Measurements from ENCODE around the gene PLXNB1.

Gene PLXNB1

GRCh38 chr3:48422272-48422671, 7.6 kb downstream of the PLXNB1 start:
- H3K36me3 ChIP-seq (ENCODE audit: insufficient read depth, low read length) = no peaks in the 10 kb centered on the region
- no peak overlapping the region for H3K9ac ChIP-seq (ENCODE audit: low read depth, low read length)
- no peak overlapping the region for H2AFZ ChIP-seq (ENCODE audit: low read depth, low read length)
- TF ChIP-seq EZH2 (IDR thresholded peaks at IDR 0.05; ENCODE audit: borderline replicate concordance, low read depth, low read length, severe bottlenecking) (no peak), CTCF (IDR thresholded peaks at IDR 0.05; ENCODE audit: borderline replicate concordance, extremely low read depth, low read length, poor library complexity, severe bottlenecking) (peak; percentile 15)
- no peak overlapping the region for H3K4me2 ChIP-seq (ENCODE audit: insufficient read depth, low read length)
- H3K4me3 ChIP-seq (ENCODE audit: low read depth in 1 of 2, low read length in 2 of 2) = no peak overlapping the region
- no peak overlapping the region for H3K27ac ChIP-seq (ENCODE audit: low read length)
- 0 out of 2 replicates have a peak, but pooled peaks cover 4% of the 10 kb centered on the region for H4K20me1 ChIP-seq (ENCODE audit: insufficient read depth, low read length)
- DNase-seq (no peak), ATAC-seq (ENCODE audit: insufficient read depth, low read depth) (0 out of 3 replicates have a peak, but pooled peaks have one; percentile 6)
- no peaks in the 10 kb centered on the region for H3K27me3 ChIP-seq (ENCODE audit: insufficient read depth, low read length, poor library complexity)
- H3K79me2 ChIP-seq (ENCODE audit: insufficient read depth, low read length) = no peaks in the 10 kb centered on the region
- H3K4me1 ChIP-seq (ENCODE audit: insufficient read depth, low read length) = no peaks in the 10 kb centered on the region
- no peaks in the 10 kb centered on the region for H3K9me3 ChIP-seq (ENCODE audit: insufficient read depth, low read length, severe bottlenecking)

GRCh38 chr3:48420561-48420960, 9.3 kb downstream of the PLXNB1 start:
- ATAC-seq (ENCODE audit: insufficient read depth, low read depth) = no peak
- Histone ChIP-seq H3K27me3 (ENCODE audit: insufficient read depth, low read length, poor library complexity) (no peaks in the 10 kb centered on the region), H3K4me1 (ENCODE audit: insufficient read depth, low read length) (no peaks in the 10 kb centered on the region), H3K4me2 (ENCODE audit: insufficient read depth, low read length) (no peak overlapping the region), H3K9ac (ENCODE audit: low read depth, low read length) (no peak overlapping the region), H3K9me3 (ENCODE audit: insufficient read depth, low read length, severe bottlenecking) (no peaks in the 10 kb centered on the region), H3K36me3 (ENCODE audit: insufficient read depth, low read length) (no peaks in the 10 kb centered on the region), H3K27ac (ENCODE audit: low read length) (no peak overlapping the region), H2AFZ (ENCODE audit: low read depth, low read length) (no peak overlapping the region), H4K20me1 (ENCODE audit: insufficient read depth, low read length) (0 out of 2 replicates have a peak, but pooled peaks cover 4% of the 10 kb centered on the region), H3K4me3 (ENCODE audit: low read depth in 1 of 2, low read length in 2 of 2) (no peak overlapping the region), H3K79me2 (ENCODE audit: insufficient read depth, low read length) (no peaks in the 10 kb centered on the region)
- DNase-seq = no peak
- no peak for TF ChIP-seq EZH2 (IDR thresholded peaks at IDR 0.05; ENCODE audit: borderline replicate concordance, low read depth, low read length, severe bottlenecking)
- TF ChIP-seq CTCF (IDR thresholded peaks at IDR 0.05; ENCODE audit: borderline replicate concordance, extremely low read depth, low read length, poor library complexity, severe bottlenecking) = no peak

- no peaks in the 10 kb centered on the region for H3K27me3 ChIP-seq (ENCODE audit: insufficient read depth, low read length, poor library complexity)
- H3K4me3 ChIP-seq (ENCODE audit: low read depth in 1 of 2, low read length in 2 of 2) = no peak overlapping the region
- no peak overlapping the region for H3K4me2 ChIP-seq (ENCODE audit: insufficient read depth, low read length)
- no peak for TF ChIP-seq CTCF (IDR thresholded peaks at IDR 0.05; ENCODE audit: borderline replicate concordance, extremely low read depth, low read length, poor library complexity, severe bottlenecking)
- no peak for TF ChIP-seq EZH2 (IDR thresholded peaks at IDR 0.05; ENCODE audit: borderline replicate concordance, low read depth, low read length, severe bottlenecking)
- H4K20me1 ChIP-seq (ENCODE audit: insufficient read depth, low read length) = 0 out of 2 replicates have a peak, but pooled peaks cover 4% of the 10 kb centered on the region
- no peaks in the 10 kb centered on the region for H3K9me3 ChIP-seq (ENCODE audit: insufficient read depth, low read length, severe bottlenecking)
- DNase-seq (no peak), ATAC-seq (ENCODE audit: insufficient read depth, low read depth) (no peak)
- H3K36me3 ChIP-seq (ENCODE audit: insufficient read depth, low read length) = no peaks in the 10 kb centered on the region
- H3K4me1 ChIP-seq (ENCODE audit: insufficient read depth, low read length) = no peaks in the 10 kb centered on the region
- H3K9ac ChIP-seq (ENCODE audit: low read depth, low read length) = no peak overlapping the region
- H2AFZ ChIP-seq (ENCODE audit: low read depth, low read length) = no peak overlapping the region
- H3K79me2 ChIP-seq (ENCODE audit: insufficient read depth, low read length) = no peaks in the 10 kb centered on the region
- H3K27ac ChIP-seq (ENCODE audit: low read length) = no peak overlapping the region
Observed at GRCh38 chr3:48419597-48419996, 10.3 kb downstream of the PLXNB1 start.

GRCh38 chr3:48419149-48419548, 10.7 kb downstream of the PLXNB1 start:
- Histone ChIP-seq H3K4me1 (ENCODE audit: insufficient read depth, low read length) (no peaks in the 10 kb centered on the region), H3K4me3 (ENCODE audit: low read depth in 1 of 2, low read length in 2 of 2) (no peak overlapping the region), H3K4me2 (ENCODE audit: insufficient read depth, low read length) (no peak overlapping the region), H3K27ac (ENCODE audit: low read length) (no peak overlapping the region), H3K79me2 (ENCODE audit: insufficient read depth, low read length) (no peaks in the 10 kb centered on the region), H3K27me3 (ENCODE audit: insufficient read depth, low read length, poor library complexity) (no peaks in the 10 kb centered on the region), H3K36me3 (ENCODE audit: insufficient read depth, low read length) (no peaks in the 10 kb centered on the region), H3K9ac (ENCODE audit: low read depth, low read length) (no peak overlapping the region), H3K9me3 (ENCODE audit: insufficient read depth, low read length, severe bottlenecking) (no peaks in the 10 kb centered on the region), H4K20me1 (ENCODE audit: insufficient read depth, low read length) (0 out of 2 replicates have a peak, but pooled peaks cover 4% of the 10 kb centered on the region), H2AFZ (ENCODE audit: low read depth, low read length) (no peak overlapping the region)
- no peak for TF ChIP-seq EZH2 (IDR thresholded peaks at IDR 0.05; ENCODE audit: borderline replicate concordance, low read depth, low read length, severe bottlenecking)
- TF ChIP-seq CTCF (IDR thresholded peaks at IDR 0.05; ENCODE audit: borderline replicate concordance, extremely low read depth, low read length, poor library complexity, severe bottlenecking) = no peak
- DNase-seq (no peak), ATAC-seq (ENCODE audit: insufficient read depth, low read depth) (no peak)
